ENCODE measurements around the gene RSPO4.

Gene RSPO4

DNA sequence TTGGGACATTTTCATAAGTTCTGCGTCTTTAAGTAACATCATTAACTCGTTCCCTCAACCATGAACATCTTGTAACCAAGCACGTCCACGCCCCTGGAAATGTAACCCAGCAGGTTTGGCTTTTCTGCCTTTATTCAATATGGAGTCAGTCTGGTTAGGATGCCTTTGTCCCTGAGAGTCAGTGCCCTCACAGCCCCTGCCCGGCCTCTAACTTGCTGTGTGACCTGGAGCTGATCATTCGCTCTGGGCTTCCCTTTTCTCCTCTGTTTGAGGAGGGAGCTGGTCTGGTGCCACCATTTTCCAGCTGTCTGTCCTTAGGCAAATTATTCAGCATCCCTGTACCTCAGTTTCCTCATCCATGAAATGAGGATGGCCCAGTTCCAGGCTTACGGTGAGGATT lies 59.5 kb downstream of the RSPO4 start:
- DNase-seq (ENCODE audit: low read depth in 2 of 2), result no peak

DNA sequence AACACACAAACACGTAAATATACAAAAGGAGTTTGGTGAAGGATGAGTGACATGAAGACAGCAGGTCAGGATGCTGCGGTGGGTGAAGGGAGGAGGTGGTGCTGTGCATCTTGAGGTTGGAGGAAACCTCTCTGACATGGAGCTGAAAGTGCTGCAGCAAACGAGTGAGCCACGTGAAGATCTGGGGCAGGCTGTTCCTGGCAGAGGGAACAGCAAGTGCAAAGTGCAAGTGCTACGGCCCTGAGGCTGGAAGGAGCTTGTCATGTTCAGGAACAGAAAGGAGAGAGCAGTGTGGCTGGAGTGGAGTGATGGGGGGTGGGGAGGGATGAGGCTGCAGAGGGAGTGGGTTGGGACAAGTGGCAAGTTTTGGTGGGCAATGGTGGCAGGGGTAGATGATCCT lies 61.2 kb downstream of the RSPO4 start:
- DNase-seq (ENCODE audit: low read depth in 2 of 2), result no peak

DNA sequence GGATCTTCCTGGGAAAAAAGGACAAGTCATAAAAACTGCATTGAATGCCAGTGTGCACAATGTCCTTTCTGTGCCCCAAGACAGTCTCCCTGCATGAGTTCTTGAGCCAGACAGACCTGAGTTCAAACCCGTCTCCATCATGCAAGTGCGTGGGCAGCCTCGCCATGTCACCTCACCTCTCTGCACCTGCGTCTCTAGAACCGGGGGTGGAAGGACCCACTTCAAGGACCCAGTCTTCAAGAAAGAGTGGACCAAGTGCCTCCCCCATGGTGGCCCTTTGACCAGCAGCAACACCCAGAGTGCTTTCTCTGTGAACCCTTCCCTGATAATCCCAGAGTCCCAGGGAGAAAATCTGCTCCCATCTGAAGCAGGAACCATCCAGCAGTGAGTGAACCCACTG lies 62.5 kb downstream of the RSPO4 start:
- no peak for DNase-seq (ENCODE audit: low read depth in 2 of 2)

DNA sequence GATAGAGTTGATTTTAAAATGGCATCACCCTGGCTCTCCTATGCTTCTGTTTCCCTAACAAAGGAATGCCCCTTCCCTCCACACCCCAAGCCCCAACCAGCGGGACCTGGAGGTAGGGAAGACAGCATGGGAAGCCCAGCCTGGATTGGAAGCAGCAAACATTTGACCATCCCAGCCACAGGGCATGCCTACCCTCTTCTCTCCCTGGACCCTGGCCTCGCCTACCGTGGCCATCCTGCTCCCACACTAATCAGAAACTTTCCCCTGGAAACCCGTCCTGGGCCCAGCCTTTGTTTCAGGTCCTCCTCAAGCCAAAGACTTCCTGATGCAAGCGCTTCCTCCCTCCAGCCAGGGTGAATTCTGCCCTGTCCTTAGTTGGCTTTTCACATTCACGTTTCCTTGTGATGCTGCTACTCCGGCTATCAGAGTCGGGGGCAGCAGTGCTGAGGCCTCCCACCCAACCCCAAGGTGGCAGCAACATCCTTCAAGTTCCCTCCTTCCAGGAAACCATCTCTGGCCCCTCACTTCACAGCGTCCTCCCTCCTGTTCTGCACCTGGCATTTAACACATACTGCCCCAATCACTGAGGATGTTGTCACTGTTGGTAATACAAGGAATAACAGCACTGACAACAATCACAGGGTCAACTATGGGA lies 67.8 kb downstream of the RSPO4 start:
- no peak for DNase-seq (ENCODE audit: low read depth in 2 of 2)

DNA sequence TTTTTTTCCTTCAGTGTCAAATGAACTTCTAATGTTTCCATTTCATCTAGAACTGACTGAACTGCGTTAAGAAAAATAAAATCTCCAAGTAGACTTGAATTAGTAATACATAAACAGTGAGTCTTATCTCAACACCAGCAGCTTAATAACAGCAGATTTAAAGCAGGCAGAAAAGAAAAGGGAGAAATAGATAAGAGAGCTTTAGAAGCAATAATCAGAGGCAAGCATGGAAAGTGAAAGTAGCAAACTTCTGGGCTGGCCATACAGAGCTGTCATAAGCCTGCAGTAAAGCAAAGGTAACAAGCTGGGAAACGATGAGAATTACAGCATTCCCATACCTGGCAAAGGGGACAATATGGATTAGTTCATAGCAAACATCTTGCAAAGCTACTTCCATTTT lies 69.1 kb downstream of the RSPO4 start:
- no peak for DNase-seq (ENCODE audit: low read depth in 2 of 2)

DNA sequence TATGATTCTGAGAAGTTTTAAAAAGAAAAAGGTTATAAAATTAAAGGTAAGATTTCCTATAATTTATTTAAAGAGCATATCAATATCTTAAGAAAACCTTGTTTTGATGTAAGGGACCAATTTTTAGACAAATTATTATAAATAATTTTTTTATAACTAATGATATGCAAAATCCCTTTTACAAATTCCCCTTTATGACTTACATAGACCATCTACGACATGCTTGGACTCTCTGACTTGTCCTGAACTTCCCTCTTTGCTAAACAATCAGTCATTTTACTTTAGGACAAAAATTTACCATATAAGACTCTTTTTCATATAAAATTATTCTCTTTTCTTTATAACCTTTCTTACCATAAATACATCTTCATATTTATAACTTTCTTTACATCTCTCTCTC lies 70.7 kb downstream of the RSPO4 start:
- no peak for DNase-seq (ENCODE audit: low read depth in 2 of 2)

DNA sequence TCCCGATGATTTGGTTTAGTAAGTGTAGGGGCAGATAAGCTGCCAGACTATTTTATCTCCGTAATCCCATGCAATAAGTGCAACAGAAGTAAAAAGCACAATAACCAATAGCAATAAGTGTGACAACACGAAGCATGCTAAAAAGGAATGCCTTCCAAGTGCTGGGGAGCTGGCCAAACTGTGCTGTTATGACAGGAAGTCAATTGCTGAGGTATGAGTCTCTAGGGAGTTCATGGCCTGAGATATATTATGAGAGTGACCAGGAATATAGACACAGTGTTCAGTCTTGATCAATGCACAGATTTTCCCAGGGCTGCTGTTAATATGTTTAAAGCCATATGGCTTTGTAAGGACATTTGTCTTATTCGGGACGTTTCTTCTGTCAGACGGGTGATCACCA lies 75.4 kb downstream of the RSPO4 start:
- no peak for DNase-seq (ENCODE audit: low read depth in 2 of 2)

DNA sequence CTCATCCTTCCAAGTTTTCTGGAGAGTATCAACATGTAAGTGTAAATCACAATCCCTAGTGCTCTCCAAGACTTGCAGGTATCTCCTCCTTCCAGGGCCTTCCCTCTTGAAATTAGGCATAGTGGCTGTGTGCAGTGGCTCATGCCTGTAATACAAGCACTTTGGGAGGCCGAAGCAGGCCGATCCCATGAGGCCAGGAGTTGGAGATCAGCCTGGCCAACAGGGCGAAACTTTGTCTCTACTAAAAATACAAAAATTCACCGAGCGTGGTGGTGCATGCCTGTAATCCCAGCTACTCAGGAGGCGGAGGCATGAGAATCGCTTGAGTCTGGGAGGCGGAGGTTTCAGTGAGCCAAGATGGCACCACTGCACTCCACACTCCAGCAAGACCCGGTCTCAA lies 76.6 kb downstream of the RSPO4 start:
- no peak for DNase-seq (ENCODE audit: low read depth in 2 of 2)

DNA sequence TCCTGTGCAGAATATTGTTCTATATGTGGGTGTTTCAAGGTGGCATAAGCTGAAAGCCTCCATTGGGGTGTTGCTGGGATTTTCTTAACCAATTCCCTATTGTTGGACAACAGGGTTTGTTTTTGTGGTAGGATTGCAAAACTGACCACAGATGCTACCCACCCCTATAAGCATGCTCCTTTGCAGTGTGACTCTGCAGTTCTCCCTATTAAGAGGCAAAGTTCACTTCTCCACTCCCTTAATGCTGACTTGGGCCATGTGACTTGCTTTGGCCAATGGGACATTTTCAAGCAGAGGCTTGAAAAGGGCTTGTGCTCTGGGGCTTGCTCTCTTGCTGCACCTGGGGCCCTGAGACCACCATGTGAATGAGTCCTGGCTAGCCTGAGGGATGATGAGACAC lies 77.5 kb downstream of the RSPO4 start:
- DNase-seq (ENCODE audit: low read depth in 2 of 2), result no peak

DNA sequence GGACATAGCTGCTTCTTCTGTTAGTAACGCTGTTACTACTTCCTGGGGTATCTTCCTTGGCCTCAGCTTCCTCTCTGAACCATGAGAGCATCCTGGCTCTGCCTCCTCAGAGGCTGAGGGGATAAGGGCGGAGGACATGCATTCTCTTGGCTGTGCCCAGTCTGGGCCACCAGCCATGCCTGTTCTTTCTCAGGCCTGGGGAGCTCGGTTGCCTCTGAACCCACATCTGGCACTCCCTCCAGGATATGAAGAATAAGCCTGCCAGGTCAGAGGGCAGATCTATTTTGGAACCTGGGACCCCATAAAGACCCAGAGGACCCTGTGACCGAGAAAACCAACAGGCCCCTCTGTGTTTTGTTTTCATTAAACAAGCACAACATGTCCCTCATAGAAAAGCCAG lies 79.3 kb downstream of the RSPO4 start:
- no peak for DNase-seq (ENCODE audit: low read depth in 2 of 2)

DNA sequence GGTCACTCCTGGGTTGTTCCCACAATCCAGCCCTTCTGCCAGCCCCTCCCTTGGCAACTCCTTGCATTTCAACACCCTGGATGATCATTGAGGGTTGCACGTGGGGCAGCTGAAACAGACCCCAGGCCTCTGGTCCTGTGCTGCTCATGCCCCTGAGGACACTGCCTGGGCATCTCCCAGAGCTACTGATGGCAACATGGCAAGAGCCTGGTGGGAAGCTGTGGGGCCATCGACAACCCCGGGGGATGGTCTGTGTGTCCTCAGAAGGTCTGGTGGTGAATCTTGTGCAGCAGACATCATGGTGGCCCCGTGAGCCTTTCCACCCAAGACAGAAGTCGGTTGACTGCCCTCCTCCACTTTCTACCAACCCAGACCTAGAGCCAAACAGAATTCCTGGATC lies 81.0 kb downstream of the RSPO4 start:
- DNase-seq (ENCODE audit: low read depth in 2 of 2), result no peak

DNA sequence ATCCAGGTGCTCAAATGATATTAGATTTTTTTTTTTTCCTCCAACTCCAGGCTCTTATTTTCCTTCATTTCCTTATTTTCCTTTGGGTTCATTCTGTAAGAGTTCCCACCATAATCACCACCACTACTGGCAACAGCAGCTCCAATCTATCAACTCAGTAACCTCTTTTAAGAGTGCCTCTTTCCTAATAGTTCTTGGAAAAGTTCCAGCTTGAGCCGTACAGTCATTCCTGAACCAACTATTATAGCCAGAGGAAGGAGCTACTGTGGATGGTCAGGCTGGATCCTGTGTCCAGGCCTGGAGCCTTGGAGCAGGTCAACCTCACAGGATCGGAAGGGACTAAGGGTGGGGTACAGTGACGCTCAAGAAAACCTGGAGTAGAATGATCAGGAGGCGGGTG lies 81.8 kb downstream of the RSPO4 start:
- no peak for DNase-seq (ENCODE audit: low read depth in 2 of 2)

DNA sequence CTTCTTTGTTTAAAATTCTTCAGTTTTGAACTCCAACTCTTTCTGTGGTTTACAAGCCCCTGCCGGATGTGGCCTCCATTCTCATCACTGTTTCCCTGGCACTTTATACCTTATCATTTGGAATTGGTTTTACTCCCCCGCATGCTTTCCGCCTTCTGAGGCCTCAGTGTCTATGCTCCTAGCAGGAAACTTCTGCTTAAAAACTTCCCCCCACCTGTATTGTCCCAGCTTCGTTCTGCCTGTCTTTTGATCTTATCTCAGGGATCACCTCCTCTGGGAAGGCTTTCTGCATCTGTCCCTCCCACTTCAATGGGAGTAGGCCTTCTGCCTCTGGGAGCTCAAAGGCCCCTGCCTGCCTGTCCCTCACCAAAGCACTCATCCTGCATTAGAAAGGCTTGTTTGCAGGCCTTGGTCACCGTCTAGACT lies 82.6 kb downstream of the RSPO4 start:
- no peak for DNase-seq (ENCODE audit: low read depth in 2 of 2)

DNA sequence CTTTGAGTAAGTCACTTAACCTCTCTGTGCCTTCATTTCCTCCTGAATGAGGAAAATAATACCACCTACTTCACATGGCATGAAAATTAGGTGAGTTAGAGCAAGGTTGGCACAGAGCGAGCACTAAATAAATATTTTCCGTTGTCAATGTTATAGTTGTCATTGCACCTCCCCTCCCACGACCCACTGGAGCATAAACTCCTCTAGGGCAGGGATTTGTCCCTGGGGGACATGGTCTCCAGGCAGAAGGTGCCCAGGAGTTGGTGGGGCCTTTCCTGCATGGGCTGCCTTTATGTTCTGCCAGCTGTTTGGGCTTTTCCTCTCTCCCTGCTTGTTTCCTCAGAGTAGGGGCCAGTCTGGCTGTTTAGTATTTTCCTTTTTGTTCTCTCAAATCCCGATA lies 84.7 kb downstream of the RSPO4 start:
- no peak for DNase-seq (ENCODE audit: low read depth in 2 of 2)

DNA sequence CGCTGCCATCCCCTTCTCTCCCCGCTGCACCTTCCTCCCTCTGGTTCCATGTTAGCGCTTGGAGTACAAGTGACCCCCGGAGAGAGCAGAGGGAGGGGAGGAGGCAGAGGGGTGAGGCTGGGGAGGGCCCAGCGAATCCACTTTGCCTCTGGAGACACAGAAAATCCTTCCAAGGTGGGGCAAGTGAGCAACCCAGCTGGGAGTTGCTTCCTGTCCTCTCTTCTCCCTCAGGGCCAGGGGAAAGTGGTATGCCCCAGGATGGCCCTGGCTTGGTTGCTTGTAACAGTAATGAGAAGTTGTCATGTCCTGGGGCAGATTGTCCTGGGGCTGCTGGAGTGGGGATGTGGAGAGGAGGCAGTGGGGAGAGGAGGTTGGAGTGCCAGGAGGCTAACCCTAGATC lies 85.3 kb downstream of the RSPO4 start:
- no peak for DNase-seq (ENCODE audit: low read depth in 2 of 2)

DNA sequence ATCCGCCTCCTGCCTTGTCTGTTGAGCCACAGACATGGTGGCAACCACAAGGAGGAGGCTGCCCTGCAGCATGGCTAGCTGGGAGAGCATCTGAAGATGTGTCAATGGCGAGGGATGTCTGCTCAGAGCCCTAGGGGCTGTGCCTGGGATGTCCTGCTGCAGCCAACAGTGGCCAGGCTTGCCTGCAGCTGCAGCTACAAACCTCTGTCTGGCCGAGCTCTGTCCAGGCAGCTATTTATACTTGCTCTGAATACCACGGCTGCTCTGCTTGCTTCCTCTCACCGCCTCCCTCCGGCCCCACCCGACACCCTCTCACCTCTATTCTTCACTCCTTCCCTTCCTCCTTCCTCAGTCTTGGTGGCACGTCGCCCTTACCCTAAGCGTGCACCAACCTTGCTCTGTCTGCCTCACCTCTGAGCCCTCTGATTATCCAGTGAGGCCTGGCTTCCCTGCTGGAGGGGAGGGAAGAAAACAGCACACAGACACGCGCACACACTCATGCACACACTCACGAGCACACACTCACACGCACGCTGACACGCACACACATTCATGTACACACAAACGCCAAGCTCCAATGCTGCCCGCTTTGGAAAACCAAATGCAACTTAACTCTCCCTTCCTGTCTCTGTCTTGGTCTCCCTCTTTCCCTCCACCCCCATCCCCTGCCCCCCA lies 85.8 kb downstream of the RSPO4 start, which contains the start of gene ANGPT4:
TSS of gene ANGPT4 (minus strand) at position 210 of the 675 bp plus-strand sequence. CDS start at position 90, 120 bp downstream.
- no peak for DNase-seq (ENCODE audit: low read depth in 2 of 2)

DNA sequence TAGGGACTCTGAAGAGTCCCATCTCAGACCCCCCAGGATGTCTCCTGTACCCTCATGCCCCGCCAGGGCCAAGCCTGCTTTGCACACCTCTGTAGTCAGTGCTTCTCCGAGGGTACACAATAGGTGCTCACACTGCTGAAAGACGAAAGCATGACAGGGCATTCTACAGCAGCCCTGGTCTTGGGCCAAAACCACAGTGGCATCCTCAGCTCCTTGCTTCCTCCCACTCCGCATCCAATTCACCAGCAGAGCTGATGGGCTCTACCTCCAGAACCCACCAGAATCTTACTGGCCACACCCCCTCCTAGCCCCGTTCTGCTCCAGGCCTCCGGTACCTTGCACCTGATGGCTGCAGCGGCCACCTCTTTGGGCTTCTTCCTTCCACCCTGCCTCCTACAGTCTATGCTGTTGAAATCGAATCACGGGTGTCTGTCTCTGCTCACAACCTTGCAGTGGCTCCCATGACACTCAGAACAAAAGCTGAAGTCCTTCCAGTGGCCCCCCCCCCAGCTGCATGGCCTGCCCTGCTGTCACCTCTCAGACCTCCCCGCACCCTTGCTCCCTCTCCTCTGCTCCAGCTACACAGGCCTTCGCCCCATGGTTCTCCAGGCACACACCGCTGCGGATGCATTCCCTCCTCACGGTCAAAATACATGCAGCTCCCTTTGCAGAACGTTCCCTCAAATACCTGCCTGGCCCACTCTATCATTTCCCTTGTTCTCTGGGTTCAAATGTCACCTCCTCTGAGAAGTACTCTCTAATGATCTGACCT lies 87.2 kb downstream of the RSPO4 start:
- DNase-seq (ENCODE audit: low read depth in 2 of 2), result no peak

DNA sequence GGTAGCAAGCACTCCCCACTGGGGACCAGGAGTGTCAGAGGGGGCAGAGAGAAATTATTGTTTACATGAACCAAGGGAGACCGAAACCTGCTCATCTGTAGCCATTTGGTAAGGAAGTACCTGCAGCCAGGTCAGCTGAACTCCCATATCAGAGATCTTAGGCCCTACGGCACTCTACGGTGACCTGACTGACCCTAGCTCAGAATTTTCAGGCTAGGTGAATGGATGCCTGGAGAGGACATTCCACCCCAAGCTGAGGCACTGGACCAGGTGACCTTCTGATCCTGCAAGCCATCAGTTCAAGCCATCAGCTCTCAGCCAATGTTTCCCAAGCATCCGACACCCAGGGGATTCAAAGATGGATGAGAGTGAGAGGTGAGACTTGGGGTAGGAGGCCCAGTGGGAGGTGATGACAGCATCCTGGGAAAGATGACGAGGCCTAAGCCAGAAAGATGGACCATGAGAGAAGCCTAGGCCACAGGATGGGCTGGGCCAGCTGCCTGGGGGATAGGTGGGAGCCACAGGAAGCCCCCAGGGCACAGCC lies 88.7 kb downstream of the RSPO4 start:
- DNase-seq (ENCODE audit: low read depth in 2 of 2), result no peak

DNA sequence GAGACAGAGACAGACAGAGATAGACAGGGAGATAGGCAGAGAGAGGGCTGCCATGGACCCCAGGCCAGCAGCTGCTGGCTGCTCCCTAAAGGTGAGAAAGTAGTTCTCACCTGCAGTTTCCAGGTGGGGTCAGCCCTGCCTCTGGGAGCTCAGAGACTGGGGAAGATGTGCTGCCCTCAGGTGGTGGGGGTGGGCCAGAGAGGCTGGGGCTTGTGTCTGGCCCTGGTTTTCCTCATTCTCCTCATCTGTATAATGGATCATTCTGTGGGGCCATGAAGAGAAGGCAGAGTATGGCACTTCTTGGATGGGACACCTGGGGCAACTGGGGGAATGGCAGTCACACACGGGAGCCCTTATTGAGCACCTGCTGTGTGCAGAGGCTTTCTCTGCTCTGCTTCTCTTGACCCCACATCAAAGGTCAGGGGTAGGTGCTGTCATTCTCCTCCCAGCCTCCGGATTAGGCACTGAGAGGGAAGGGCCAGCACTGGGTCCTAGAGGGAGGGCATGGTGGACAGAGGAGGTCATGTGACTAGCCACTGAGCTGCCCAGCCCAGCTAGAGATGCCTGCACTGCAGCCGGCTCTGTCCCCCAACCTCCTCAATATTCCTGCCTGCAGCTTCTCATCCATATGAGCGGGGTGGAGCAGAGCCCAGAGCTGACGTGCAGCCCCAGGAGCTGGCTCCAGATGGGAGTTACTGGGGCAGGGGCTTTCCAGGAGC lies 90.1 kb downstream of the RSPO4 start:
- no peak for DNase-seq (ENCODE audit: low read depth in 2 of 2)

DNA sequence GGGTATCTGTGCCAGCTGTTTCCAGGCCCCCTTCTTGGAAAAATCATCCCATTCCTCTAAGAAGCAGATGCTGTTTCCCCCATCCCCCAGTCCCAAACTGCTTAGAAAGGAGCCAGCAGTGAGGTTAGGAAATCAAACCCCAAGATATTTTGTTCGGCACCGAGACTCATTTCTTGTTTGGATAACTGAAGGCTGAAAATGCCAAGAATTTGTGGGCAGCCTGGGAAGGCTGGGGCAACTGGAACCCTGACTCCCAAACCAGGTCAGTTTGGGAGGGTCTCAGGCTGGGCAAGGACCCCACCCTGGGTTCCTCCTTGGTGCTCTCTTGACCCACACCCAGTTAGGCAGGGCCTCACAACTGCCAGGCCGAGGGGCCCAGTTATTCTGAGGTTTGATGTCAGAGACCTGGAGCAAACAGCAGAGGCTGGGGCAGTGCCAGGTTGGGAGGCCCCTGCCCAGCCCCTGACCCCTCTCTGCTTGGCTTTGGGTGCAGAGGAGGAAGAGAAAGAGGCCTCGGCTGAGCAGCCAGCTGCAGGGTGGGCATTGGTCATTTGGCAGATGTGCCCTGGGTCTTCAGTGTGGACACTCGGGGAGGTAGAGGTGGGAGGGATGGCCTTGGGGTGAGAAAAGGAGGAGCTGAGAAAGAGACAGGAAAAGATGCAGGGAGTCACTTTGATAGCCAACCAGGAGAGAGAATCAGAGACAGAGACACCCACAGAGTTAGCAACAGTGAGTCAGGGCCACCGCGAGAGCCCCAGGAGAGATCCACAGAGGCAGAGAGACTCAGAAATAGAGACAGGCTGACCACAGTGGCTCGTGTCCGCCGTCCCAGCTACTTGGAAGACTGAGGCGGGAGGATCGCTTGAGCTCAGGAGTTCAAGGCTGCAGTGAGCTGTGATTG lies 91.0 kb downstream of the RSPO4 start:
- no peak for DNase-seq (ENCODE audit: low read depth in 2 of 2)

Measured in stimulated activated CD4-positive, alpha-beta T cell treated with anti-CD3 and anti-CD28 coated beads, Interleukin-4, amount 100 ng/mL, for 48 hours (primary cell).